IPS DF 19.7 (cell line): ENCODE measurements around the gene IL10RA.
"Not testable (repeated sequence)": the region's sequence is repeated elsewhere in the genome, so short reads cannot be mapped to it uniquely, and the experiment has no call there.

ENCODE experiments used
- DNase-seq: peaks from one replicate; pipeline ENCODE4 v3.0.0-alpha.2; 2013; ENCODE audit warnings: low read depth, low spot score

IL10RA gene

DNA sequence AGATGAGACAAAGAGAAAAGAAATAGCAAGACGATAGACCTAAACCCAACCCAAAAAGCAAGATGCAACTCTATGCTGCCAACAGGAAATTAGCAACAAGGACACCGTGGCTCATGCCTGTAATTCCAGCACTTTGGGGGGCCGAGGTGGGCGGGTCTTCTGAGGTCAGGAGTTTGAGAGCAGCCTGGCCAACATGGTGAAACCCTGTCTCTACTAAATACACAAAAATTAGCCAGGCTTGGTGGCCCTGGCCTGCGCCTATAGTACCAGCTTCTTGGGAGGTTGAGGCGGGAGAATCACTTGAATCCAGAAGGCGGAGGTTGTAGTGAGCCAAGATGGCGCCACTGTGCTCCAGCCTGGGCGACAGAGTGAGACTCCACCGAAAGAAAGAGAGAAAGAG lies 24.3 kb upstream of the IL10RA start:
- no peak for DNase-seq

DNA sequence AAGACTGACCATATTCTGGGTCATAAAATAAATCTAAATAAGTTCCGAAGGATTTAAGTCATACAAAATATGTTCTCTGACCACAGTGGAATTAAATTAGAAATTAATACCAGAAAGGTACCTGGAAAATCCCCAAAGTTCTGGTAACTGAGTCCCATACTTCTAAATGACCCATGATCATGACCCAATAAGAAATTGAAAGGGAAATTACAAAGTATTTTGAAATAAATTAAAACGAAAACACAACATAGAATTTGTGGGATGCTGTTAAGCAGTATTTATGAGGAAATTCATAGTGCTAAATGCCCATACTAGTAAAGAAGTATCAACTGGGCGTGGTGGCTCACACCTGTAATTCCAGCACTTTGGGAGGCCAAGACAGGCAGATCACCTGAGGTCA lies 23.4 kb upstream of the IL10RA start:
- no peak for DNase-seq

DNA sequence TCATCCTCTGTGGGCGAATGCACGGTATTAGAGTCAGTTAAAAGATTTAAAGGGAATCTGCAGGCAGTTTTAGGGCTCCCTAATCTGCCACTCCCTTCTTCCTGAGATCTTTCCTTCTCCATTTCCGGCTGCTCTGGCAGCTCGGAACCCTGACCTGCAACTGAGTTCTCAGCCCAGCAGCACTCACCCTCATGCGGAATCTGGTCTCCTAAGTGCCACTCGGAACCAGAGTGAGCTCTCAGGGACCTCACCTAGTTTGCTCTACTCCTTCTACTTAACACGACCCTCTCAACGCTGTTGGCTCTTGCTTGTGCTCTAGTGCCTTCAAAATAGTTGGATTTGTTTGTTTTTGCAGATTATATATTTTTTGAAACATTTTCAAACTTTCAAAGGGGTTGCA lies 19.3 kb upstream of the IL10RA start:
- no peak for DNase-seq

DNA sequence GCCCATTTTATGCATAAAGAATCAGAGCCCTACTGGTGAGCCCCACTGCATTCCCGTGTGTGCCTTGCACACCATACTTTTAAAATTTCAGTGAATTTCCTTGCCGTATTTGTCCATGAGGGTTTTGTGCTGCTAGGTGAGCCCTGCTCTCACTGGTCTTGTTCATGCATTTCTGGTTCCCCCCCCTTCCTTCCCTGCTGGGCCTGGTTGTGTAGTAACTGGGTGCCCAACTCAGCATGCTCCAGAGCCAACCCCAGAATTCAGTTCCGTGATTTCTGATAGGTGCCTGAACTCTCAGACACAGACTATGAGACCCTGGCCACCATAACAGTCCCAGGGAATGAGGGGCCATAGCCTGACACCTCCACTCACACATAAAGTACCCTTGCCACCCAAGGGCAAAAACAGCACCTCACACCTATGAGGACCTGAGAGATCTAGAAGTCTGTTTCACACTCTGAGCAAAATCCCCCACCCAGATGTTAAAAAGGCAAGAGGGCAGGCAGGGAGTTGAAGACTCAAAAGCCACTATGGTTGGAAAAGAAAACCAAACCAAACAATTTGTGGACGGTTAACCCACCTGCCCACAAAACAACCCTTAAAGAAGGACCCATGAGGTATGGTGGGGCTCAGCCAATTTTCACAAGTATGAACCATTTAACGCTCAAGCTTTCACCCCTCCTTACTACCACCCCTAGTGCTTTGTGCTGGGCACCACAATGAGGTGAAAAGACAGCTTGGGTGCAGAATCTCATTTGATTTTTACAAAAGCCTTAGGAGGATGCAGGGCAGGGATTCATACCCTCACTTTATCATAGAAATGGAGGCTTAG lies 16.8 kb upstream of the IL10RA start:
- DNase-seq: no peak

DNA sequence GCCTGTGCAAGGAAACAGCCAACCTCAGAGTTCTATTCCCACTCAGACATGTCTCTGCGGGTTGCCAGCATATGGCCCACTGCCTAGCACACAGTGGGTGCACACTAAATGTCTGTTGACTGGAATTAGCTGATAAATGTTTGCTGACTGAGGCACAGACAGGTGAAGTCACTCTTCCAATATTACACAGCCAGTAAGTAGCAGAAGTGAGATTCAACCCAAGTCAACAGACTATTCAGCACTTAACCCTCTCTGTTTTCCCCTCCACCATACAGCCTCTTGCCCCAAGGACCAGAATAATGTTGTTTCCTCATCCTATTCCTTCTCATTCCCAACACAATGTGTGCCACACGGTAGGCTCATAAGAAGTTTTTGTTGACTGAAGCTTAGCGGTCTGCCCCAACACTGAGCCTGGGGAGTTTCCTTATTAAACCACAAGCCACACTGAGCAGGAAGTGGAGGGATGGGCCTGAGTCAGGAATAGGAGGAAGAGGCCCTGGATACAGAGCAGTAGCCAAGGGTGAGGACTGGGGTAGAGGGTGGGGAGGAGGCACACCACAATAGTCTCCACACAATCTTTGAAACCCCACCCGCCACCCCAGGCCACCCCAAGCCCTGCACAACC lies 15.7 kb upstream of the IL10RA start:
- DNase-seq: no peak

DNA sequence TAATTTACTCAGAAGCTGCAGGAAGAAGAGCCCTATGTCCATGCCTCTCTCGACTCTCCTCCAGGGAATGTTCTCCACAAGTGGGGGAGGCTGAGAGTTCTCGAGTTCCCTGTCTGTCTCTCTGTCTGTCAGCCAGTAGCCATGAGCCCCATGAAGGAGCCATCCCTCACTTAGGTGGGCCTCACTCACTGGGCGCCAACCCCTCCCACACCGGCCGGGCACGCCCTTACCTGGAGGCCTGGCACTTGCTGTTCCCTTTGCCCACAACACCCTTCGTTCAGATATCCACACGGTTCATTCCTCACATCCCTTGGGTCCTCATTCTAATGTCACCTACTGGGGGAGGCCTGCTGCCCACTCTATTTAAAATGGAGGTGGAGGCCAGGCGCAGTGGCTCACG lies 14.2 kb upstream of the IL10RA start:
- no peak for DNase-seq

DNA sequence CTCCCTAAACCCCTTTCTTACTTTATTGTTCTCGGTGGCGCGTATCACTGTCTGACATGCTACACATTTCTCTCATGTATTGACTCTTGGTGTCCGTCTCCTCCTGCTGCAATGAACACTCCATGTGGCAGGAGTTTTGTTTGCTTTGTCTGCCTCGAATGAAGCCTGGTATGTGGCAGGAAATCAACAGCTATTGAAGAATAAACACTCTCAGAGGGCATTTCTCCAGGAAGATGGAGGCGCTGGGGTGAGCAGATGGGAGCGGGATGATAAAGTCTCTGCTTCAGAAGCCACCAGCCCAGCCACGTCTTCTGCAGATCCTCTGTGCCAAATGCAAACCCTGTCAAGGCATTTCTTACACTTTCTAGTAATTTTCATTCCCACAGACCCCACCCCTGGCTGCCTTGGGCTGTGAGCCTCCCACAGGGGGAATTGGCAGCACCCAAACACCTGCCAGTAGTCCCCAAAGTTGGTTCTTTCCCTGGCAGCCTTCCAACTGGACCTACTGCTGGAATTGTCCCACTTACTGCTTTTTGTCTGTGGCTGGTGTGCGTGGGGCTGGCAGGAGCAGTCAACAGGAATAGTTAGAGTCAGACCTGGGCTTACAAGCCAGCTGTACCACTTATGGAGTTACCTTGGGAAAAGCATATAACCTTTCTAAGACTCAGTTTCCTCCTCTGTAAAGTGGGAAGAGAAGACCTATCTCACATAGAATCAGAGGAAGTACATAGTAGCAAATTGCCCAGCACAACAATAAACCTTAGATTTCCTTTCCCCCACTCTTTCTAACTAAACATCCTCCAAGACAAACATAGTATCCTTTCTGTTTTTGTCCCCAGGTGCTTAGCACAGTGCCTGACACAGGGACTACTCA lies 13.3 kb upstream of the IL10RA start:
- DNase-seq: no peak

DNA sequence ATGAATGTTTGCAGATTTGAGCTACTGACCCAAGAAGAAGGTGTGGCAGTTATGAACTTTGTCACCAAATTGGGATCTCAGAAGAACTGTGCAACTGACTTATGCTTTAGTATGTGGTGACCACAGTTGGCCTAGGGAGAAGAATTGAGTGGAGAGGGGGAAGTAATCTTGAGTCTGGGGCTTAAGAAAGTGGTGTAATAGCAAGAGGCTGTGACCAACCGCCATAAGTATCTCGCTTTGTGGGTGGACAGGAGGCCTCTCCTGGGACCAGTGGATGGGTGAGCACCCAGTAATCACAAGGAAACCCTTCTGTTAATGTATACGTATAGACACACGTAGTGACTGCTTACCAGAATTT lies 12.7 kb upstream of the IL10RA start:
- DNase-seq: no peak

DNA sequence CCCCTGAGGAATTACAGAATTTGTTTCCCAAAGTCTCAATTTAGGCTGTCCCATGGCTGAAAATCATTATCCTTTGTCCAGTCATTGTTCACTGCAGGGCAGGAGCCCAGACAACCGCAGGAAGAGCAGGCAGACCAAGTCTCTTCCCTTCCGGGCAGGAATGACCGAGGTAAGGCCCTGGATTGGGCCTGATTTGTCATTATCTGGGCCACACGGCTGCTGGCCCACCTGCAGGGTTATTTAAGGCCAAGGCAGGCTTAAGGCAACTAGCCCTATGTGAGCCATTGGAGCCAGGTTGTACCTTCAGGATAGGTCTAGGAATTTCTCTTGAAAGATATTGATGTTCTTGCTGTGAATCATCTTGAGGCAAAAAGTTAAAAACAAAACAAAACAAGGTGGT lies 9.7 kb upstream of the IL10RA start:
- no peak for DNase-seq

DNA sequence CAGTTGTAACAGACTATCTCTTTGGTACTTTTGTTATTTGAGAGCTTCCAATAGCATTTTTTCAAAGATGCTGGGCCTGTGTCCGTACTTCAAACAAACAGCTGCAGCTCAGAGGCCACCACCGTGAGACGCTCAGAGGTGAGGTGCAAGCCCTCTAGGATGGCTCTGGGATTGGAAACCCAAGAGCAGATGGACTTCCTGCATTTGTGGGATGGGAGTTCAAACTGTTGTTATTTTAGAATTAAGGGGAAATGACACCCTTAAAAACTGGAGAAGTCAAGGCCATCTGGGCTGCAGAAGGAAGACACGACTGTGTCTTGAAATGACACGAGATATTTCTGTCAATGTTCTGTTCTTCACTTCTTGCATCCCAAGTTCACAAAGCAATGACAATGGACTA lies 9.2 kb upstream of the IL10RA start:
- no peak for DNase-seq

DNA sequence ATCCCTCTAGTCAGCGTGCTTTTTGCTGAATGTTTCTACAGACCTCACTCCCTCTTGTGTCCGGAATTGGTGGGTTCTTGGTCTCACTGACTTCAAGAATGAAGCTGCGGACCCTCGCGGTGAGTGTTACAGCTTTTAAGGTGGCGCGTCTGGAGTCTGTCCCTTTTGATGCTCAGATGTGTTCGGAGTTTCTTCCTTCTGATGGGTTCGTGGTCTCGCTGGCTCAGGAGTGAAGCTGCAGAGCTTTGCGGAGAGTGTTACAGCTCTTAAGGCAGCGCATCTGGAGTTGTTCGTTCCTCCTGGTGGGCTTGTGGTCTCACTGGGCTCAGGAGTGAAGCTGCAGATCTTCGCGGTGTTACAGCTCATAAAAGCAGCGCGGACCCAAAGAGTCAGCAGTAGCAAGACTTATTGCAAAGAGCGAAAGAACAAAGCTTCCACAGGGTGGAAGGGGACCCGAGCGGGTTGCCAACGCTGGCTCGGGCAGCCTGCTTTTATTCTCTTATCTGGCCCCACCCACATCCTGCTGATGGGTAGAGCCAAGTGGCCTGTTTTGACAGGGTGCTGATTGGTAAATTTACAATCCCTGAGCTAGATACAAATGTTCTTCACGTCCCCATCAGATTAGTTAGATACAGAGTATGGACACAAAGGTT lies 8.5 kb upstream of the IL10RA start:
- not testable (repeated sequence) for DNase-seq

DNA sequence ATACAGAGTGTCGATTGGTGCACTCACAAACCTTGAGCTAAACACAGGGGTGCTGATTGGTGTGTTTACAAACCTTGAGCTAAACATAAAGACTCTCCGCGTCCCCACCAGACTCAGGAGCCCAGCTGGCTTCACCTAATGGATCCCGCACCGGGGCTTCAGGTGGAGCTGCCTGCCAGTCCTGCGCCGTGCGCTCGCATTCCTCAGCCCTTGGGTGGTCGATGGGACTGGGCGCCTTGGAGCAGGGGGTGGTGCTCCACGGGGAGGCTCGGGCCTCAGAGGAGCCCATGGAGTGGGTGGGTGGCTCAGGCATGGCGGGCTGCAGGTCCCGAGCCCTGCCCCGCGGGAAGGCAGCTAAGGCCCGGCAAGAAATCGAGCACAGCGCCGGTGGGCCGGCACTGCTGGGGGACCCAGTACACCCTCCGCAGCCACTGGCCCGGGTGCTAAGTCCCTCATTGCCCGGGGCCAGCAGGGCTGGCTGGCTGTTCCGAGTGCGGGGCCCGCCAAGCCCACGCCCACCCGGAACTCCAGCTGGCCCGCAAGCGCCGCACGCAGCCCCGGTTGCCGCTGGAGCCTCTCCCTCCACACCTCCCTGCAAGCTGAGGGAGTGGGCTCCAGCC lies 7.8 kb upstream of the IL10RA start:
- DNase-seq: not testable (repeated sequence)

DNA sequence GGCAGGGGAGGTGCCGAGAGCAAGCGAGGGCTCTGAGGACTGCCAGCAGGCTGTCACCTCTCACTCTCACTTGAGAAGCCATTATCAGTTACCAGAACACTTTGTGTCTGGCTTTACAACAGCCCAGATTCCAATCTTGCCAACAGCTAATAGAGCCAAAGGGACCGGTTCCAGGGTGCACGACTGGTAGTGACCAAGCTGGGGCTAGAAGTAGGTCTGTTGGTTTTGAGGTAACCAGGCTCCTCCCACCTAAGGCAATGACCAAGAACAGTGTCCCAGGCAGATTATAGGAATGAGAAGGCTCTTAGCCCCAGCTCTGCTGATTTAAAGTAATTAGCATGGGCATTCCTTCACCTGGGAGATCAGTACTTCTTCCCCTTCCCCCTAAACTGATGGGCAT lies 7.2 kb upstream of the IL10RA start:
- no peak for DNase-seq

DNA sequence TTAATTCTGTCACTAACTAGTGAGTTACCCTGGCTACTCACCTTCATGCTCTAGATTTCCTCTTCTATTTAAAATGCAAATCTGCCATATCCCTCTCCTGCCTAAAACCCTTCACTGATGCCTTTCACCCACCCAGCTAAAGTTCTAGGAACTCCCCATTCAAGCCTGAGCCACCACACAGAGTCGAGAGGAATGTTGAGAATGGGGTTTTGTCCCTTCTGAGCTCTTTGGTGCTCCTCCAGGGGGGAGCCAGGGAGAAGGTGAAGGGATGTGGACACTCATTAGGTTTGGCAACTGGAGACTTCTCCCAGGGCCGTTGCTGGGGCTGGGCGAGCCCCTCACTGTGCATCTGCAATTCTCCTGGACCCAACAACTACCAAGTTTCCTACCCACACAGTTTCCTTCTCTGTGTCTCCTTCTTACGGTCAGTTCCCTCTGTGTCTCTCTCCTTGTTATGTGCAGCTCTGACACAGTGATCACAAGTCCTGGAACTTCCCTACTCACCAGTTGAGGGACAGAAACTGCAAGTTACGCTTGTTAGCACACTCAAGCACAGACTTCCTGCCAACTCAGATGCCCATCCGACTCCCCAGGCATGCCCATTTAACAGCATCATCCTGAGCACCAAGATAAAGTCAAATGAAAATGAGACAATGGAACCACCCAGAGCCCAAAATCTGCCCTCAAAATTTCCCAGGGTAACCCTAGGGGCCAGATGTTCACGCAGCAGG lies 6.5 kb upstream of the IL10RA start:
- no peak for DNase-seq

DNA sequence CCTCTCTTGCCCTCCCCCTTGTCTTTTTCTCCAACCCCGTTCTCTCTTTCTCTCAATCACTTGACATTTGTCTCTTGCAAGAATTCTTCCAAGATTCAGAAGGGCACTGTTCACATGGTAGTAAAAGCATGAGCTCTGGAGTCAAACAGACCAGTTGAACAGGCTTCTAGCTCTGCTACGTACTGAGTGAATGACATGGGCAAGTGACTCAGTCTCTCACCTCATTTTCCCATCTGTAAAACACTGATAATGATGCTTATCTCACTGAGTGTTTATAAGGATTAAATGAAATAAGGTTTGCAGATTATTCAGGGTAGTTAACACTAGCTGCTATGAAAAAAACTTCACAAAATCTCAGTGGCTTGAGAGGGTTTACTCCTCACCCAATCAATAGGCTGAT lies 5.9 kb upstream of the IL10RA start:
- DNase-seq: no peak

DNA sequence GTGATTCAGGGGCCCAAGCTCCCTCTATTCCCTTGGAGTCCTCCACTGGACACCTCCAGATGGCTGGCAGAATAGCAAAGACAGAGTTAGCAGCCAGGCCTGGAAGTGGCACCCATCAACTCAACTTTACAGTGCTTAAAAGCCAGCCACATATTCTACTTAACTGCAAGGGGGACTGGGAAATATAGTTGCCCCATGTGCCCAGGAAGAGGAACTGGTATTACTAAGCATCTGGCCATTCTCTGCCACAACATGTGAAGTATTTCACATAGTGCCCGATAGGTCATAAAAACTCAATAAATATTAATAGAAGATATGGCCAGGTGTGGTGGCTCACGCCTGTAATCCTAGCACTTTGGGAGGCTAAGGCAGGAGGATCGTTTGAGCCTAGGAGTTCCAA lies 5.5 kb upstream of the IL10RA start:
- no peak for DNase-seq

DNA sequence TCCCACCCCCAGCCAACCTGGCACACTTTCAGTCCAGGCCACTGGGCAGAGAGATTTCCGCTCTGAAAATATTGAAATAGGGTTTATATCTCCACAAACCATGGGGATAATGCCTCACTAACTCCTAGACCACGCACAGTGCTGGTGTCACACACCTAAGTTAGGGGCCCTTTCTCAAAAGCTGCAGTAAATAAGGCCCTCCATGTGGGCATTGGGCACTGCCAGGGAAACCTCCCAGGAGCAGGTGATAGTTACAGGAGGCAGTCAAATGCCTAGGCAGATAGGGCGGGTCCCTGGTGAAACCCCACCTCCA lies 3.1 kb upstream of the IL10RA start:
- DNase-seq: no peak

DNA sequence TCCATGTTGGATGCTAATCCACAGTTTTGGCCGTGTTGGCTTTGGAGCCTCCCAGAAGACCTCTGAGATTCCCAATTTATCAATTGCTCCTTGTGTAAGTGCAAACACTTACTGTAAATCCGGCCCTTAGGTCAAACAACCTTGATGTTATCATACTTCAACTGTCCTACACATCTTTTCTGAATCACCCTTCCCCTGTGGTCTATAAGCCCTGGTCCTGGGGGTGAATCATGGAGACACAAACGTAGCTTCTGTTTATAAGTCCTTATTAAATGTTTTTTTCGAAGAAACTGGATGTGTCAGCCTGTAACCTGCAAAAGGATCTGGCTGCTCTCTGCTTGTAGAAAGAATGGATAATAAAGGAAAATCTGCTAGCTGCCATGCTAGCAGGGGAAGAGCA lies 1.7 kb upstream of the IL10RA start:
- no peak for DNase-seq

DNA sequence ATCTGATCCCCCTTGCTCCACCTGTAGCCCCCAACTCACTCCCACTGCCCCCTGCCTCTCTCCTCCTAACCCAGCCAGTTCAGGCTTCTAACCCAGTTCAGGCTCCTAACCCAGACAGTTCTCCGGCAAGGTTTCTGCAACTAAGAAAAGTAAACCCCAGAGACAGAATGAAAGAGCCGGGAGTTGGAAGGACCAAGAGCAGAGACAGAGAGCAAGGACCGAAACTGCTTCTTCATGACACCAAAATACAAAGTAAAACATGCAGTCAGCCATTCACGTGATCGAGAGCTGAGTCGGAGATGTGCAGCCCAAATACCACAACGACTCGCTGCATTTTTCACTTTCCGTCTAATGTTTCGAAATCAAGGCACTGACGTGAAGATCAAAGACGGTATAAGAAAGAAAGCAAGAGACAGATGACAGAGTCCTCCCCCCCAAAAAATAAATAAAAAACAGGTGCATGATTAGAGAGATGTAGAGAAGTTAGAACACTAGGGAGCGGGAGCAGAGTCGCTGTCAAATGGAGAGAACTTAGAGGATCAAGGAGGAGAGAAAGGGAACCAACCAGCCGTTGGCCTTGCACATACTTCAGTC lies 884 bp downstream of the IL10RA start:
- no peak for DNase-seq

DNA sequence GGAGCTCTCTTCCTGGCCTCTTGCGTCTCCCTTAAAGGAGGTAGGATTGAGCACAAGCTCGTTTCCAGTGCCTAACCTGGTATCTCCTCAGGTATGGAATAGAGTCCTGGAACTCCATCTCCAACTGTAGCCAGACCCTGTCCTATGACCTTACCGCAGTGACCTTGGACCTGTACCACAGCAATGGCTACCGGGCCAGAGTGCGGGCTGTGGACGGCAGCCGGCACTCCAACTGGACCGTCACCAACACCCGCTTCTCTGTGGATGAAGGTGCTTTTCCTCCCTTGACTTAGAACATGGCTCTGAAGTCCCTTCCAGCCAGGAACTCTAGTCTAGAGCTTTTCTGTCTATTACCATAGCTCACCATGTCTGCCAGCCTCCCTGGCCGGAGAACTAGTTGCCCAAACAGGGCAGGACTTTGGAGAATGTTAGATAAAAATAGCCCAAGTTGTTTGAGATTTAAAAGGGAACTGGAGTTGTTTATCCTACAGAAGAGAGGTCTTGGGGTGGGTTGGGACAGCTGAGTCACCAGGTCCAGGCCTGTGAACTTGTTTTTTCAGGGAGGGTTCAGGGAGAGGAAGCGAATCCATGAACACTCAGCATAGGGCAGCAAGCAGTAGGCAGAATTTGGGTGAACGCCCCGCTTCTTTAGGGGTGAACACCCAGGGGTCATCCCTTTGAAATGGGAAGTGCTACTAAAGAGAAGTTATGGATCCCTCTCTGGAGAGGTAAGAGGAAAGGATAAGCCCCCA lies 3.3 kb downstream of the IL10RA start:
- DNase-seq: no peak
